K562 (cell line): Measurements from ENCODE around the gene DNAH17. TPM values are rescaled to one million over a fixed set of nuclear protein-coding genes. Genes with fewer than 3 reads are reported as not detected.

Experiments
- ATAC-seq: fragments of 200-7000 bp; cut with Tn5 transposase; 3 replicates; pipeline ENCODE4 v1.9.1; 2020; ENCODE audit warnings: moderate library complexity
- BruUV-seq: library from RNA; stranded (reverse); fragments of 400-500 nt; replicated peaks from 2 replicates; lab custom pipeline; 2021; lab: Mats Ljungman, UMichigan
- CTCF ChIA-PET: fragments of 300-600 bp; formaldehyde crosslinking; extraction: SDS; loops from one replicate; lab custom pipeline; 2021; ENCODE audit warnings: low intra/inter-chr PET ratio; lab: Yijun Ruan, JAX
- POLR2A ChIA-PET: fragments of 300-600, 350-650 bp; sonication (Branson Sonifier 250); formaldehyde crosslinking; extraction: SDS; loops from one replicate; lab custom pipeline; 2021; ENCODE audit warnings: antibody characterized with exemption, inconsistent platforms; lab: Yijun Ruan, JAX
- DNase-seq, 4 experiments: peaks; one replicate each; pipeline versions ENCODE4 v3.0.0 to v3.0.0-alpha.2; 2011 to 2018; ENCODE audit warnings: low spot score in 3 of 4, mixed read lengths in 3 of 4; ENCODE audit errors: extremely low read depth in 1 of 4
- FAIRE-seq: peaks from 2 replicates; lab custom pipeline; 2011; peaks lifted over from hg19 to GRCh38; lab: Jason Lieb, UNC
- H2AFZ ChIP-seq: 2 replicates; pipeline ENCODE4 v1.6.0; 2011; ENCODE audit warnings: low read depth, low read length, control low read depth, inconsistent platforms
- H3K27ac ChIP-seq: fragments of 200-600 bp; 3 replicates; pipeline ENCODE4 v1.8.0; 2011; ENCODE audit warnings: low read depth, mild to moderate bottlenecking, control low read depth, inconsistent platforms, low read length, moderate library complexity, mixed read lengths; ENCODE audit errors: extremely low read depth
- H3K27me3 ChIP-seq, 2 experiments: fragments of 300-600 bp in 1 of 2; 2 replicates in 1 of 2; 3 replicates in 1 of 2; pipeline versions ENCODE4 v1.6.0 to v1.8.0; 2011; ENCODE audit warnings: inconsistent platforms in 2 of 2, low read length in 2 of 2, mild to moderate bottlenecking in 1 of 2, mixed read lengths in 1 of 2, moderate library complexity in 1 of 2; ENCODE audit not compliant: control insufficient read depth in 2 of 2, insufficient read depth in 2 of 2
- H3K36me3 ChIP-seq: fragments of 300-600 bp; 3 replicates; pipeline ENCODE4 v1.8.0; 2011; ENCODE audit warnings: mild to moderate bottlenecking, low read length, inconsistent platforms; ENCODE audit not compliant: control insufficient read depth, insufficient read depth
- H3K4me1 ChIP-seq, 2 experiments: fragments of 200-600 bp in 1 of 2; replicated peaks in 1 of 2; 2 replicates in 1 of 2; 3 replicates in 1 of 2; pipeline versions ENCODE4 v1.5.1 to v1.8.0; 2011; ENCODE audit warnings: inconsistent platforms in 2 of 2, low read length in 2 of 2, mild to moderate bottlenecking in 1 of 2, mixed read lengths in 1 of 2, moderate library complexity in 1 of 2; ENCODE audit not compliant: control insufficient read depth in 2 of 2, insufficient read depth in 2 of 2
- H3K4me2 ChIP-seq: 2 replicates; pipeline ENCODE4 v1.6.1; 2011; ENCODE audit warnings: low read length, control low read depth, inconsistent platforms, mixed read lengths; ENCODE audit not compliant: insufficient read depth
- H3K4me3 ChIP-seq: fragments of 200-600 bp; sonication (generic), shearing (Covaris generic); 2 replicates; pipeline ENCODE4 v1.5.1; 2016; ENCODE audit warnings: control low read depth, inconsistent platforms
- H3K79me2 ChIP-seq: fragments of 200-600 bp; 3 replicates; pipeline ENCODE4 v1.8.0; 2011; ENCODE audit warnings: low read length, inconsistent platforms; ENCODE audit not compliant: control insufficient read depth, insufficient read depth
- H3K9ac ChIP-seq, 2 experiments: 2 replicates each; pipeline versions ENCODE4 v1.6.0 to v1.6.1; 2011; ENCODE audit warnings: low read depth in 2 of 2, low read length in 2 of 2, control low read depth in 1 of 2, inconsistent platforms in 1 of 2, mild to moderate bottlenecking in 1 of 2, mixed read lengths in 1 of 2; ENCODE audit not compliant: insufficient read depth in 1 of 2
- H3K9me1 ChIP-seq: one replicate; pipeline ENCODE4 v1.6.0; 2011; ENCODE audit warnings: inconsistent platforms, mild to moderate bottlenecking, low read length, moderate library complexity; ENCODE audit not compliant: control insufficient read depth, insufficient read depth
- H3K9me3 ChIP-seq: replicated peaks from 2 replicates; pipeline ENCODE4 v1.5.1; 2011; ENCODE audit warnings: low read depth, low read length, inconsistent platforms; ENCODE audit not compliant: control insufficient read depth, insufficient read depth
- H4K20me1 ChIP-seq: replicated peaks from 2 replicates; pipeline ENCODE4 v1.6.1; 2011; ENCODE audit warnings: low read length, inconsistent platforms, mixed read lengths; ENCODE audit not compliant: control insufficient read depth, insufficient read depth
- CAMTA2 ChIP-seq: fragments of 250-450 bp; sonication (Bioruptor Pico); conservative IDR thresholded peaks from 2 replicates; pipeline ENCODE4 v1.5.1; 2022
- CBX3 ChIP-seq, 2 experiments: IDR thresholded peaks; 1 replicate in 1 of 2; 2 replicates in 1 of 2; pipeline ENCODE4 v1.6.1; 2012; ENCODE audit warnings: inconsistent platforms in 2 of 2, low read length in 2 of 2, borderline replicate concordance in 1 of 2, control low read depth in 1 of 2
- CBX8 ChIP-seq: fragments of 200-600 bp; sonication (generic); IDR thresholded peaks from 2 replicates; pipeline ENCODE4 v1.6.1; 2012; ENCODE audit warnings: borderline replicate concordance, mixed run types, low read depth, mild to moderate bottlenecking, moderate library complexity, mixed read lengths, low read length, control low read depth, inconsistent platforms; ENCODE audit not compliant: poor library complexity, severe bottlenecking; ENCODE audit errors: extremely low read depth
- IRF9 ChIP-seq: fragments of 450-650 bp; IDR thresholded peaks from 2 replicates; pipeline ENCODE4 v1.6.1; 2016; ENCODE audit warnings: missing biosample characterization, missing genetic modification characterization
- MAZ ChIP-seq, 2 experiments: fragments of 450-650 bp in 1 of 2; sonication (generic) in 1 of 2; formaldehyde crosslinking; IDR thresholded peaks in 1 of 2; conservative IDR thresholded peaks in 1 of 2; 2 replicates each; pipeline versions ENCODE4 v1.4.0 to v1.5.0; 2020; ENCODE audit warnings: mild to moderate bottlenecking in 1 of 2, missing genetic modification reagents in 1 of 2
- MEF2D ChIP-seq: conservative IDR thresholded peaks from 2 replicates; pipeline ENCODE4 v1.6.1; 2016; ENCODE audit warnings: low read depth, missing genetic modification characterization, missing compliant biosample characterization
- NFXL1 ChIP-seq: fragments of 450-650 bp; formaldehyde crosslinking; IDR thresholded peaks from 2 replicates; pipeline ENCODE4 v1.4.0; 2021; ENCODE audit warnings: mild to moderate bottlenecking
- NFYB ChIP-seq: IDR thresholded peaks from 2 replicates; pipeline ENCODE4 v1.6.1; 2011; ENCODE audit warnings: mild to moderate bottlenecking, moderate library complexity; ENCODE audit not compliant: insufficient read length; ENCODE audit errors: extremely low read depth
- PHTF2 ChIP-seq: fragments of 250-450 bp; sonication (Bioruptor Pico); IDR thresholded peaks from 2 replicates; pipeline ENCODE4 v1.5.0; 2021; ENCODE audit warnings: mild to moderate bottlenecking
- PKNOX1 ChIP-seq: fragments of 450-650 bp; IDR thresholded peaks from 2 replicates; pipeline ENCODE4 v1.6.1; 2016
- PRDM10 ChIP-seq: fragments of 450-650 bp; IDR thresholded peaks from 2 replicates; pipeline ENCODE4 v1.6.1; 2018; ENCODE audit not compliant: partially characterized antibody
- ZBTB2 ChIP-seq: fragments of 450-650 bp; IDR thresholded peaks from 2 replicates; pipeline ENCODE4 v1.6.1; 2016; ENCODE audit warnings: antibody characterized with exemption
- ZNF282 ChIP-seq: sonication (generic); formaldehyde crosslinking; IDR thresholded peaks from 2 replicates; pipeline ENCODE4 v1.8.1; 2023; ENCODE audit warnings: missing genetic modification reagents
- ZNF655 ChIP-seq: fragments of 250-450 bp; sonication (Bioruptor Pico); IDR thresholded peaks from 2 replicates; pipeline ENCODE4 v1.5.0; 2021
- WGBS: fragments of 100-300 bp; shearing (Covaris generic); methylation state at CpG from one replicate; pipeline ENCODE4 v1.1.6; 2016; ENCODE audit warnings: low coverage, mixed read lengths; ENCODE audit not compliant: insufficient coverage; ENCODE audit errors: missing lambda C conversion rate; 5-methylcytosine and 5-hydroxymethylcytosine counted together
- in situ Hi-C: fragments of 300-500 bp; cut with MboI; formaldehyde crosslinking; loops from 4 replicates; pipeline ENCODE4 v1.15.0; 2018; ENCODE audit warnings: inconsistent platforms, mixed read lengths
- intact Hi-C: fragments of 100-400 bp; cut with micrococcal nuclease; formaldehyde crosslinking; loops from 2 replicates; pipeline ENCODE4 v1.14.2; 2022
- polyA plus RNA-seq, 8 experiments: library from polyadenylated mRNA; depleted of rRNA in 4 of 8; stranded (reverse) in 5 of 8; unstranded in 3 of 8; fragments of >200 nt; fragmentation: Nextera tagmentation in 2 of 8; fragmentation: Illumina TruSeq in 1 of 8; extraction: Ambion mirVana in 2 of 8; extraction: Trizol in 1 of 8; gene quantifications; 2 replicates each; pipeline versions ENCODE4 v1.2.1 to v1.2.3, GENCODE V29; 2011 to 2014; ENCODE audit warnings: inconsistent platforms in 1 of 8, missing spikeins in 1 of 8
- total RNA-seq, 7 experiments: library from RNA; depleted of rRNA in 6 of 7; stranded (reverse); fragments of >200 nt in 6 of 7; fragmentation: Illumina TruSeq in 2 of 7; extraction: Trizol in 2 of 7; gene quantifications; 2 replicates each; pipeline versions ENCODE4 v1.2.1 to v1.2.3, GENCODE V29; 2011 to 2021; ENCODE audit warnings: low replicate concordance in 1 of 7

The DNAH17 gene
- total and polyA plus RNA-seq, 9 of the 15 experiments (the other 6 are each of a cell fraction or from before 2014, with no cell fraction given) = under 0.01 to 0.06 (median 0.03) TPM; not detected in 5

- DNase-seq = no peak
- H3K9me3 ChIP-seq = no peaks in the 10 kb centered on the region
- FAIRE-seq = no peak
- ATAC-seq = no peak
- peaks cover 0 to 18% of the 10 kb centered on the region in 2 experiments; a peak in 2 of 5 replicates for H3K4me1 ChIP-seq
- intact Hi-C loops (no loop called here), in situ Hi-C loops (no loop called here)
- H2AFZ ChIP-seq = no peak overlapping the region
- no peaks in the 10 kb centered on the region for H3K9me1 ChIP-seq
- BruUV-seq = no TSS peak
- WGBS = 2% methylated on average over 15 of the region's 15 CpGs
- H3K4me3 ChIP-seq = no peak overlapping the region
- no peak overlapping the region for H3K4me2 ChIP-seq
- H3K27ac ChIP-seq = no peak overlapping the region
- ChIA-PET POLR2A (no interaction called here), CTCF (no interaction called here)
- H3K79me2 ChIP-seq = no peaks in the 10 kb centered on the region
- no peak overlapping the region for H3K9ac ChIP-seq
- H3K27me3 ChIP-seq = peaks cover 65 to 94% of the 10 kb centered on the region in 2 experiments
- H3K36me3 ChIP-seq = no peaks in the 10 kb centered on the region
- peaks cover 12% of the 10 kb centered on the region for H4K20me1 ChIP-seq
- TF ChIP-seq CBX8 (no peak), NFXL1 (no peak), MEF2D (no peak), CBX3 (IDR thresholded peaks at IDR 0.05; ENCODE audit: borderline replicate concordance in 1 of 2, low read length in 2 of 2) (no peak), PHTF2 (no peak), ZBTB2 (no peak), ZNF655 (CRISPR knock-in tag) (no peak), PRDM10 (no peak), PKNOX1 (no peak), NFYB (no peak), IRF9 (tag) (no peak), ZNF282 (no peak), MAZ (CRISPR knock-in tag; conservative IDR thresholded peaks at IDR 0.05 in 1 of 2, IDR thresholded peaks at IDR 0.05 in 1 of 2) (no peak), CAMTA2 (CRISPR knock-in tag) (no peak)
These were observed 86.5 kb downstream of the DNAH17 start for GRCh38 chr17:78490673-78491072.
